Stimulated activated naive CD8-positive, alpha-beta T cell treated with anti-CD3 and anti-CD28 coated beads, Interleukin-15, Interleukin-2, amounts not matched to agents 100 ng/mL and 50 ng/mL, for 24 hours (primary cell): ENCODE measurements around the gene MYMX.

Experiments used
- H3K27ac Mint-ChIP-seq: one replicate; pipeline ENCODE4 v1.8.0; 2021; ENCODE audit warnings: mild to moderate bottlenecking, mixed read lengths
- H3K27me3 Mint-ChIP-seq: one replicate; pipeline ENCODE4 v1.8.0; 2021; ENCODE audit warnings: mixed read lengths
- H3K36me3 Mint-ChIP-seq: one replicate; pipeline ENCODE4 v1.8.0; 2021; ENCODE audit warnings: low read depth, mixed read lengths
- H3K4me1 Mint-ChIP-seq: one replicate; pipeline ENCODE4 v1.8.0; 2021; ENCODE audit warnings: low read depth, mixed read lengths
- H3K4me3 Mint-ChIP-seq: one replicate; pipeline ENCODE4 v1.8.0; 2021; ENCODE audit warnings: mild to moderate bottlenecking, mixed read lengths
- H3K9me3 Mint-ChIP-seq: one replicate; pipeline ENCODE4 v1.8.0; 2021; ENCODE audit warnings: mixed read lengths

MYMX gene

GRCh38 chr6:44264154-44265006 lies 47.7 kb downstream of the MYMX start:
- peak overlapping the region; percentile 93 for H3K4me3 Mint-ChIP-seq
- peaks cover 21% of the 10 kb centered on the region for H3K36me3 Mint-ChIP-seq
- H3K27ac Mint-ChIP-seq = peak overlapping the region; percentile 93
- H3K9me3 Mint-ChIP-seq = no peaks in the 10 kb centered on the region
- peaks cover 14% of the 10 kb centered on the region for H3K27me3 Mint-ChIP-seq
- H3K4me1 Mint-ChIP-seq = peaks cover 60% of the 10 kb centered on the region

GRCh38 chr6:44265007-44265721 lies 48.4 kb downstream of the MYMX start, which contains the start of gene NFKBIE:
NFKBIE (minus strand) TSS chr6:44265551; CDS start chr6:44265346, 205 bp downstream.
- Mint-ChIP-seq H3K27ac (peak within 1 kb of the TSS; percentile 93), H3K27me3 (peaks cover 22% of the 10 kb centered on the region), H3K4me1 (peaks cover 66% of the 10 kb centered on the region), H3K4me3 (peak within 1 kb of the TSS; percentile 93), H3K9me3 (no peaks in the 10 kb centered on the region), H3K36me3 (peaks cover 15% of the 10 kb centered on the region)

GRCh38 chr6:44265722-44266233 lies 49.1 kb downstream of the MYMX start:
- H3K36me3 Mint-ChIP-seq = peaks cover 11% of the 10 kb centered on the region
- peaks cover 22% of the 10 kb centered on the region for H3K27me3 Mint-ChIP-seq
- H3K4me1 Mint-ChIP-seq = peaks cover 60% of the 10 kb centered on the region
- H3K4me3 Mint-ChIP-seq = peak overlapping the region; percentile 93
- H3K27ac Mint-ChIP-seq = peak overlapping the region; percentile 67
- no peaks in the 10 kb centered on the region for H3K9me3 Mint-ChIP-seq

- peaks cover 26% of the 10 kb centered on the region for H3K27me3 Mint-ChIP-seq
- peak overlapping the region; percentile 93 for H3K4me3 Mint-ChIP-seq
- H3K36me3 Mint-ChIP-seq = peaks cover 6% of the 10 kb centered on the region
- H3K27ac Mint-ChIP-seq = peak overlapping the region; percentile 67
- H3K9me3 Mint-ChIP-seq = no peaks in the 10 kb centered on the region
- peaks cover 58% of the 10 kb centered on the region for H3K4me1 Mint-ChIP-seq
Observed at GRCh38 chr6:44266347-44266746, 49.6 kb downstream of the MYMX start.

- Mint-ChIP-seq H3K9me3 (no peaks in the 10 kb centered on the region), H3K4me3 (no peak overlapping the region), H3K27me3 (peaks cover 35% of the 10 kb centered on the region), H3K27ac (no peak overlapping the region), H3K4me1 (peaks cover 52% of the 10 kb centered on the region), H3K36me3 (peaks cover 2% of the 10 kb centered on the region)
Observed at GRCh38 chr6:44267252-44267651, 50.5 kb downstream of the MYMX start.
